Measurements from ENCODE around the gene TRIM40. TPM values are rescaled to one million over a fixed set of nuclear protein-coding genes. Genes with fewer than 3 reads are reported as not detected.
A peak's percentile ranks its signal among the peaks of the same experiment; 100 is the strongest.

The TRIM40 gene
- total and polyA plus RNA-seq, 2 of the 13 experiments (the other 11 are each of a cell fraction or from before 2014, with no cell fraction given), result 0.58 TPM; not detected in 1

DNA sequence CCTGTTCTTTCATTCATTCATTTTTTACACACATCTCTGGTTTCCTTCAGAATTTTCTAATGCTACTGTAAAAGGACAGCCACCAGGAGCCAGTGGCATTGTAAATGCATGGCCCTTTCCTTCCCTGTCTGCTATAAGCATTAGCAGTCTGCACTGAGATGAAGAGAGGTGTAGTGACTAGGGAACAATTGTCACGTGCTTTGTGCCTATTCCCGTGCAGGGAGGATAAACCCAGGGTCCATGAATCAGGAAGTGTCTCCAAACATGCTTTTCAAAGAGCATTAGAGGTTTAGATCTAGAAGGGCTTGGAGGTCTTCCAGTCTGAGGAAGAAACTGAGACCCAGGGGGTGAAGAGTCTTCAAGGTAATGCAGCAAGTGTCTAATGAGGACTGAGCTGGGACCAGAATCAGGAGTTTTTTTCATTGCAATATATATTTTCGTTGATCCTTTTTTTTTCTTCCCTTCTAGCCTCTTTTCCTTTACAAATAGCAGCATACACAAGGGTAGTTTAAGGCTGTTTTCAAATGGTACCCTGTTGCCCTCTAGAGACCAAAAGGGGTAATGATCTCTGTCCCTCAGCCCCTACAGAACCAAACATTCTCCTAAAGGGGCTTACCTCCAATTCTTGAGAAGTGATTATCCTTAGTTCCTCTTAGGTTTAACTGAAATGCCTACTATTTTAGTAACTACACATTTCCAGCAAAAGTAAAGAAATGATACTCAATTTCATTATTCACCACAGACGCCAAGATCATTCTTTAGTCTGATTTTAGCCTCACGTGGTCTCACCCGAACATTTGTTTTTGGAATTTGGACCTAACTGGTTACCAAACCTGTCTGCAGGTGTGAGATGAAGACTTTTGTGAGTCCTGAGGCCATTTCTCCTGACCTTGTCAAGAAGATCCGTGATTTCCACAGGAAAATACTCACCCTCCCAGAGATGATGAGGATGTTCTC, 34.0 kb downstream of the TRIM40 start (continued):
- TF ChIP-seq, protein P1, sequence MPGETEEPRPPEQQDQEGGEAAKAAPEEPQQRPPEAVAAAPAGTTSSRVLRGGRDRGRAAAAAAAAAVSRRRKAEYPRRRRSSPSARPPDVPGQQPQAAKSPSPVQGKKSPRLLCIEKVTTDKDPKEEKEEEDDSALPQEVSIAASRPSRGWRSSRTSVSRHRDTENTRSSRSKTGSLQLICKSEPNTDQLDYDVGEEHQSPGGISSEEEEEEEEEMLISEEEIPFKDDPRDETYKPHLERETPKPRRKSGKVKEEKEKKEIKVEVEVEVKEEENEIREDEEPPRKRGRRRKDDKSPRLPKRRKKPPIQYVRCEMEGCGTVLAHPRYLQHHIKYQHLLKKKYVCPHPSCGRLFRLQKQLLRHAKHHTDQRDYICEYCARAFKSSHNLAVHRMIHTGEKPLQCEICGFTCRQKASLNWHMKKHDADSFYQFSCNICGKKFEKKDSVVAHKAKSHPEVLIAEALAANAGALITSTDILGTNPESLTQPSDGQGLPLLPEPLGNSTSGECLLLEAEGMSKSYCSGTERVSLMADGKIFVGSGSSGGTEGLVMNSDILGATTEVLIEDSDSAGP (CRISPR knock-in tag; IDR thresholded peaks at IDR 0.05; ENCODE audit: borderline replicate concordance), result no peak
- TF ChIP-seq ZNF572 (CRISPR knock-in tag; IDR thresholded peaks at IDR 0.05) (no peak), MED1 (CRISPR knock-in tag; IDR thresholded peaks at IDR 0.05) (0 out of 2 replicates have a peak, but pooled peaks have one; percentile 12), EEA1 (CRISPR knock-in tag; IDR thresholded peaks at IDR 0.05; ENCODE audit: borderline replicate concordance) (no peak), TBX3 (IDR thresholded peaks at IDR 0.05; ENCODE audit: borderline replicate concordance) (no peak), POLR2AphosphoS2 (IDR thresholded peaks at IDR 0.05; ENCODE audit: low read depth, low read length) (no peak), PHF21A (CRISPR knock-in tag; IDR thresholded peaks at IDR 0.05) (no peak), HOXD1 (CRISPR knock-in tag; IDR thresholded peaks at IDR 0.05) (no peak), ZNF382 (CRISPR knock-in tag; IDR thresholded peaks at IDR 0.05; ENCODE audit: borderline replicate concordance) (no peak), ZNF720 (CRISPR knock-in tag; IDR thresholded peaks at IDR 0.05) (no peak), KLF16 (CRISPR knock-in tag; IDR thresholded peaks at IDR 0.05) (0 out of 4 replicates have a peak, but pooled peaks of 1 of the 2 experiments have one; percentile 34), MED13 (CRISPR knock-in tag; IDR thresholded peaks at IDR 0.05) (no peak), ZNF891 (CRISPR knock-in tag; IDR thresholded peaks at IDR 0.05) (no peak), ADNP (CRISPR knock-in tag; IDR thresholded peaks at IDR 0.05) (no peak), FOXK2 (IDR thresholded peaks at IDR 0.05) (no peak), NFE2L1 (CRISPR knock-in tag; IDR thresholded peaks at IDR 0.05; ENCODE audit: borderline replicate concordance) (no peak), GPN1 (CRISPR knock-in tag; IDR thresholded peaks at IDR 0.05; ENCODE audit: borderline replicate concordance) (no peak), ARNTL (CRISPR knock-in tag; IDR thresholded peaks at IDR 0.05) (no peak)
- TF ChIP-seq, protein P2, sequence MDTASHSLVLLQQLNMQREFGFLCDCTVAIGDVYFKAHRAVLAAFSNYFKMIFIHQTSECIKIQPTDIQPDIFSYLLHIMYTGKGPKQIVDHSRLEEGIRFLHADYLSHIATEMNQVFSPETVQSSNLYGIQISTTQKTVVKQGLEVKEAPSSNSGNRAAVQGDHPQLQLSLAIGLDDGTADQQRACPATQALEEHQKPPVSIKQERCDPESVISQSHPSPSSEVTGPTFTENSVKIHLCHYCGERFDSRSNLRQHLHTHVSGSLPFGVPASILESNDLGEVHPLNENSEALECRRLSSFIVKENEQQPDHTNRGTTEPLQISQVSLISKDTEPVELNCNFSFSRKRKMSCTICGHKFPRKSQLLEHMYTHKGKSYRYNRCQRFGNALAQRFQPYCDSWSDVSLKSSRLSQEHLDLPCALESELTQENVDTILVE (CRISPR knock-in tag; IDR thresholded peaks at IDR 0.05), result no peak
- TF ChIP-seq, protein P3, sequence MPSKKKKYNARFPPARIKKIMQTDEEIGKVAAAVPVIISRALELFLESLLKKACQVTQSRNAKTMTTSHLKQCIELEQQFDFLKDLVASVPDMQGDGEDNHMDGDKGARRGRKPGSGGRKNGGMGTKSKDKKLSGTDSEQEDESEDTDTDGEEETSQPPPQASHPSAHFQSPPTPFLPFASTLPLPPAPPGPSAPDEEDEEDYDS (CRISPR knock-in tag; IDR thresholded peaks at IDR 0.05), result 0 out of 2 replicates have a peak, but pooled peaks have one; percentile 30

Measured in HepG2 (cell line).